GM12878 (cell line): Measurements from ENCODE around the gene INIP. TPM values are rescaled to one million over a fixed set of nuclear protein-coding genes. Genes with fewer than 3 reads are reported as not detected.

Experiments
- ATAC-seq: fragments of 200-7000 bp; cut with Tn5 transposase; 3 replicates; pipeline ENCODE4 v1.9.1; 2020; ENCODE audit warnings: mild to moderate bottlenecking, moderate library complexity
- BruUV-seq: library from RNA; stranded (reverse); fragments of 400-500 nt; replicated peaks from 2 replicates; lab custom pipeline; 2021; lab: Mats Ljungman, UMichigan
- CTCF ChIA-PET: fragments of 300-600 bp; sonication (Branson Sonifier 250); formaldehyde crosslinking; extraction: SDS; loops from one replicate; lab custom pipeline; 2021; ENCODE audit warnings: inconsistent platforms; lab: Yijun Ruan, JAX
- POLR2A ChIA-PET: fragments of 350-600 bp; formaldehyde crosslinking; extraction: SDS; loops from one replicate; lab custom pipeline; 2021; ENCODE audit warnings: inconsistent platforms; lab: Charles Lee
- RAD21 ChIA-PET: fragments of 300-600 bp; sonication (Branson Sonifier 250); formaldehyde crosslinking; loops from one replicate; lab custom pipeline; 2023; ENCODE audit warnings: antibody characterized with exemption; ENCODE audit not compliant: unreplicated experiment; lab: Charles Lee
- SMC1A ChIA-PET: fragments of 300-600 bp; sonication (Branson Sonifier 250); formaldehyde crosslinking; loops from one replicate; lab custom pipeline; 2023; ENCODE audit not compliant: unreplicated experiment, uncharacterized antibody; lab: Charles Lee
- DNase-seq: peaks from one replicate; pipeline ENCODE4 v3.0.0-alpha.2; 2011; ENCODE audit warnings: low read depth, low spot score
- FAIRE-seq: peaks from 3 replicates; lab custom pipeline; 2011; peaks lifted over from hg19 to GRCh38; lab: Jason Lieb, UNC
- H2AFZ ChIP-seq: 2 replicates; pipeline ENCODE4 v1.6.0; 2011; ENCODE audit warnings: low read depth, low read length, control low read depth; ENCODE audit not compliant: control insufficient read depth
- H3K27ac ChIP-seq: 2 replicates; pipeline ENCODE4 v1.5.1; 2011; ENCODE audit warnings: control low read depth; ENCODE audit not compliant: control insufficient read depth, insufficient read depth
- H3K27me3 ChIP-seq, 2 experiments: replicated peaks in 1 of 2; 2 replicates each; pipeline versions ENCODE4 v1.6.0 to v1.6.1; 2011; ENCODE audit warnings: low read length in 1 of 2; ENCODE audit not compliant: control insufficient read depth in 2 of 2, insufficient read depth in 2 of 2
- H3K36me3 ChIP-seq, 2 experiments: 2 replicates each; pipeline ENCODE4 v1.5.1; 2011; ENCODE audit warnings: low read length in 1 of 2; ENCODE audit not compliant: control insufficient read depth in 2 of 2, insufficient read depth in 2 of 2
- H3K4me1 ChIP-seq: 2 replicates; pipeline ENCODE4 v1.6.1; 2011; ENCODE audit warnings: mild to moderate bottlenecking, low read length, moderate library complexity, mixed read lengths; ENCODE audit not compliant: control insufficient read depth, insufficient read depth
- H3K4me2 ChIP-seq: 2 replicates; pipeline ENCODE4 v1.6.0; 2011; ENCODE audit warnings: control low read depth; ENCODE audit not compliant: control insufficient read depth, insufficient read depth
- H3K4me3 ChIP-seq: fragments of 200-600 bp; sonication (generic); 2 replicates; pipeline ENCODE4 v1.5.1; 2016
- H3K79me2 ChIP-seq: 2 replicates; pipeline ENCODE4 v1.6.0; 2011; ENCODE audit warnings: low read length; ENCODE audit not compliant: control insufficient read depth, insufficient read depth
- H3K9ac ChIP-seq: 2 replicates; pipeline ENCODE4 v1.8.0; 2011; ENCODE audit warnings: low read length, control low read depth, mixed read lengths; ENCODE audit not compliant: control insufficient read depth, insufficient read depth
- H3K9me3 ChIP-seq: replicated peaks from 3 replicates; pipeline ENCODE4 v1.5.1; 2011; ENCODE audit warnings: mild to moderate bottlenecking, low read length; ENCODE audit not compliant: control insufficient read depth, insufficient read depth
- H4K20me1 ChIP-seq: 2 replicates; pipeline ENCODE4 v1.6.0; 2011; ENCODE audit not compliant: control insufficient read depth, insufficient read depth
- BRCA1 ChIP-seq: IDR thresholded peaks from 2 replicates; pipeline ENCODE4 v1.6.1; 2011; ENCODE audit warnings: low read depth, low read length, improper control_type of control experiment
- IRF5 ChIP-seq: fragments of 450-650 bp; IDR thresholded peaks from 2 replicates; pipeline ENCODE4 v1.6.1; 2017; ENCODE audit warnings: borderline replicate concordance
- RUNX3 ChIP-seq: IDR thresholded peaks from 2 replicates; pipeline ENCODE4 v1.6.1; 2012; ENCODE audit warnings: low read length, inconsistent platforms
- SMARCA5 ChIP-seq: fragments of 450-650 bp; IDR thresholded peaks from 2 replicates; pipeline ENCODE4 v1.6.1; 2017; ENCODE audit warnings: mild to moderate bottlenecking
- SPI1 ChIP-seq: IDR thresholded peaks from 2 replicates; pipeline ENCODE4 v1.6.1; 2011; ENCODE audit warnings: low read depth, mild to moderate bottlenecking, low read length, moderate library complexity, borderline replicate concordance; ENCODE audit not compliant: insufficient read depth
- WGBS: methylation state at CpG from one replicate; pipeline ENCODE4 v1.1.6; 2016; ENCODE audit warnings: low lambda C conversion rate; ENCODE audit not compliant: insufficient replicate concordance, insufficient coverage; ENCODE audit errors: missing lambda C conversion rate; 5-methylcytosine and 5-hydroxymethylcytosine counted together
- in situ Hi-C: fragments of 300-500 bp; cut with MboI; formaldehyde crosslinking; loops from 9 replicates; pipeline ENCODE4 v1.14.3; 2018; ENCODE audit warnings: mixed read lengths
- intact Hi-C: fragments of 100-400 bp; cut with micrococcal nuclease; formaldehyde crosslinking; loops from one replicate; pipeline ENCODE4 v1.14.2; 2022; ENCODE audit not compliant: unreplicated experiment
- polyA plus RNA-seq, 11 experiments: library from polyadenylated mRNA; depleted of rRNA in 4 of 11; unstranded in 6 of 11; stranded (reverse) in 5 of 11; fragments of >200 nt; fragmentation: Nextera tagmentation in 4 of 11; fragmentation: Illumina TruSeq in 1 of 11; extraction: Ambion mirVana in 4 of 11; extraction: Trizol in 1 of 11; gene quantifications; 1 replicate in 1 of 11; 2 replicates in 10 of 11; pipeline versions ENCODE4 v1.2.1 to v1.2.3, GENCODE V29; 2011 to 2016; ENCODE audit warnings: inconsistent platforms in 2 of 11, missing spikeins in 2 of 11, low read depth in 1 of 11
- total RNA-seq, 4 experiments: library from RNA; depleted of rRNA in 3 of 4; stranded (reverse); fragments of >200 nt in 3 of 4; fragmentation: Illumina TruSeq in 1 of 4; extraction: Trizol in 1 of 4; gene quantifications; 2 replicates each; pipeline versions ENCODE4 v1.2.1 to v1.2.3, GENCODE V29; 2013 to 2021
- TF ChIP-seq, protein P1 (sequence below): fragments of 450-650 bp; formaldehyde crosslinking; IDR thresholded peaks from 2 replicates; pipeline ENCODE4 v1.4.0; 2020; ENCODE audit warnings: mild to moderate bottlenecking, moderate library complexity
- TF ChIP-seq, protein P2 (sequence below): IDR thresholded peaks from 2 replicates; pipeline ENCODE4 v1.6.1; 2011; ENCODE audit warnings: mild to moderate bottlenecking, low read depth, low read length, moderate library complexity; ENCODE audit not compliant: insufficient replicate concordance

The INIP gene
- total and polyA plus RNA-seq, 10 of the 15 experiments (the other 5 are each of a cell fraction or from before 2014, with no cell fraction given) = 18.9 to 66.5 (median 37.7) TPM

DNA sequence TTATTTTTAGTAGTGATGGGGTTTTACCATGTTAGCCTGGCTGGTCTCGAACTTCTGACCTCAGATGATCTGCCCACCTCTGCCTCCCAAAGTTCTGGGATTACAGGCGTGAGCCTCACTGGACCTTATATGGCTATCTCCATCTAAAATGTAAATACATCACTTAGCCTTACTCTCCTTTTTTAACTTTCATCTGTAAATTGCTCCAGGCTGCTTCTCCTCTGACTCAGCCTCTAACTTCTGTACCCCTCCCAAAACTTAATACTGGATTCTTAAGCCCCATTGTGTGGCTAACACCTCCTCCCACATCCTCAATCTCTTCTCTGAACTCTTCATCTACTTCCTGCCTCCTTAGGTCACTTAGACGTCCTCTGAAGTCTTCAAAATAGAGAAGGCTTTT, 36.7 kb upstream of the INIP start:
- BruUV-seq = no TSS peak
- in situ Hi-C loops (no loop called here), intact Hi-C loops (no loop called here)
- H3K4me3 ChIP-seq = no peak overlapping the region
- FAIRE-seq = no peak
- H3K36me3 ChIP-seq = no peaks in the 10 kb centered on the region
- no peaks in the 10 kb centered on the region for H3K79me2 ChIP-seq
- SMC1A ChIA-PET = no interaction called here
- CTCF ChIA-PET = no interaction called here
- peaks cover 25% of the 10 kb centered on the region for H3K4me1 ChIP-seq
- H4K20me1 ChIP-seq = peaks cover 5% of the 10 kb centered on the region
- 42% methylated on average over 3 of the region's 3 CpGs for WGBS
- H3K27me3 ChIP-seq = peaks cover 0 to 2% of the 10 kb centered on the region in 2 experiments; a peak in 1 of 4 replicates
- ATAC-seq = no peak
- H3K9ac ChIP-seq = no peak overlapping the region
- H2AFZ ChIP-seq = no peak overlapping the region
- RAD21 ChIA-PET = no interaction called here
- H3K4me2 ChIP-seq = 0 out of 2 replicates have a peak overlapping the region, but pooled peaks have one; percentile 21
- TF ChIP-seq IRF5 = no peak
- peak; percentile 41; the same call in 1 of the 2 replicates for TF ChIP-seq SPI1
- TF ChIP-seq RUNX3 = peak; percentile 61
- no peak for TF ChIP-seq BRCA1
- DNase-seq = no peak
- no peak overlapping the region for H3K27ac ChIP-seq
- POLR2A ChIA-PET = no interaction called here
- H3K9me3 ChIP-seq = no peaks in the 10 kb centered on the region

DNA sequence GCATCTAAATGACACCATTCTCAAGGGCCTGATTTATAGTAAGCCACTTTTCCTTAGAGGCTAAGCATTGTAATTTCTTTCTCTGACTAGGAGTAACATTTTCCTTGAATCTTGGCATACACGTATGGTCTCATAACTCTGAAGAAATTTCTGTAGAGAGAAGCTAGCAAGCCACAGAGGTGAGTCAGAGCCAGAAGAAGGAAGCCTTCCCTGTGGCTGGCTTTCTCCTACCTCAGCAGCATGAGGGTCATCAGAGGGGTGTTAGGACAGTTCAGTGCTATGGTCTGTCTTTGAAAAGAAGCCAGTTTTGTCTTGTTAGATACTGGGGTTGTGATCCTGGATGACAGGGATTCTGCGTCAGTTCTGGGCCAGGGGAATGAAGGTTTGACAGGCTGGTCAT, 35.8 kb upstream of the INIP start:
- ChIA-PET RAD21 (no interaction called here), CTCF (no interaction called here), POLR2A (no interaction called here), SMC1A (no interaction called here)
- in situ Hi-C loops = no loop called here
- Histone ChIP-seq H3K9me3 (no peaks in the 10 kb centered on the region), H2AFZ (no peak overlapping the region), H4K20me1 (peaks cover 5% of the 10 kb centered on the region), H3K4me3 (no peak overlapping the region), H3K9ac (no peak overlapping the region), H3K27ac (no peak overlapping the region), H3K27me3 (peaks cover 0 to 2% of the 10 kb centered on the region in 2 experiments; a peak in 1 of 4 replicates), H3K36me3 (no peaks in the 10 kb centered on the region), H3K4me2 (no peak overlapping the region), H3K4me1 (peaks cover 26% of the 10 kb centered on the region), H3K79me2 (no peaks in the 10 kb centered on the region)
- WGBS = 44% methylated on average over 2 of the region's 2 CpGs
- no peak for ATAC-seq
- FAIRE-seq = no peak
- no TSS peak for BruUV-seq
- intact Hi-C loops = no loop called here
- no peak for DNase-seq
- TF ChIP-seq, protein P1, sequence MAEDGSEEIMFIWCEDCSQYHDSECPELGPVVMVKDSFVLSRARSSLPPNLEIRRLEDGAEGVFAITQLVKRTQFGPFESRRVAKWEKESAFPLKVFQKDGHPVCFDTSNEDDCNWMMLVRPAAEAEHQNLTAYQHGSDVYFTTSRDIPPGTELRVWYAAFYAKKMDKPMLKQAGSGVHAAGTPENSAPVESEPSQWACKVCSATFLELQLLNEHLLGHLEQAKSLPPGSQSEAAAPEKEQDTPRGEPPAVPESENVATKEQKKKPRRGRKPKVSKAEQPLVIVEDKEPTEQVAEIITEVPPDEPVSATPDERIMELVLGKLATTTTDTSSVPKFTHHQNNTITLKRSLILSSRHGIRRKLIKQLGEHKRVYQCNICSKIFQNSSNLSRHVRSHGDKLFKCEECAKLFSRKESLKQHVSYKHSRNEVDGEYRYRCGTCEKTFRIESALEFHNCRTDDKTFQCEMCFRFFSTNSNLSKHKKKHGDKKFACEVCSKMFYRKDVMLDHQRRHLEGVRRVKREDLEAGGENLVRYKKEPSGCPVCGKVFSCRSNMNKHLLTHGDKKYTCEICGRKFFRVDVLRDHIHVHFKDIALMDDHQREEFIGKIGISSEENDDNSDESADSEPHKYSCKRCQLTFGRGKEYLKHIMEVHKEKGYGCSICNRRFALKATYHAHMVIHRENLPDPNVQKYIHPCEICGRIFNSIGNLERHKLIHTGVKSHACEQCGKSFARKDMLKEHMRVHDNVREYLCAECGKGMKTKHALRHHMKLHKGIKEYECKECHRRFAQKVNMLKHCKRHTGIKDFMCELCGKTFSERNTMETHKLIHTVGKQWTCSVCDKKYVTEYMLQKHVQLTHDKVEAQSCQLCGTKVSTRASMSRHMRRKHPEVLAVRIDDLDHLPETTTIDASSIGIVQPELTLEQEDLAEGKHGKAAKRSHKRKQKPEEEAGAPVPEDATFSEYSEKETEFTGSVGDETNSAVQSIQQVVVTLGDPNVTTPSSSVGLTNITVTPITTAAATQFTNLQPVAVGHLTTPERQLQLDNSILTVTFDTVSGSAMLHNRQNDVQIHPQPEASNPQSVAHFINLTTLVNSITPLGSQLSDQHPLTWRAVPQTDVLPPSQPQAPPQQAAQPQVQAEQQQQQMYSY (CRISPR knock-in tag) = no peak
- TF ChIP-seq, protein P2, sequence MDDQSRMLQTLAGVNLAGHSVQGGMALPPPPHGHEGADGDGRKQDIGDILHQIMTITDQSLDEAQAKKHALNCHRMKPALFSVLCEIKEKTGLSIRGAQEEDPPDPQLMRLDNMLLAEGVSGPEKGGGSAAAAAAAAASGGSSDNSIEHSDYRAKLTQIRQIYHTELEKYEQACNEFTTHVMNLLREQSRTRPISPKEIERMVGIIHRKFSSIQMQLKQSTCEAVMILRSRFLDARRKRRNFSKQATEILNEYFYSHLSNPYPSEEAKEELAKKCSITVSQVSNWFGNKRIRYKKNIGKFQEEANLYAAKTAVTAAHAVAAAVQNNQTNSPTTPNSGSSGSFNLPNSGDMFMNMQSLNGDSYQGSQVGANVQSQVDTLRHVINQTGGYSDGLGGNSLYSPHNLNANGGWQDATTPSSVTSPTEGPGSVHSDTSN = no peak
- no peak for TF ChIP-seq SMARCA5
